B cell (primary cell): ENCODE results near the gene CIC. TPM values are rescaled to one million over a fixed set of nuclear protein-coding genes. Genes with fewer than 3 reads are reported as not detected.
"Not testable (repeated sequence)": the region's sequence is repeated elsewhere in the genome, so short reads cannot be mapped to it uniquely, and the experiment has no call there.

Experiments
- ATAC-seq: fragments of 200-7000 bp; cut with Tn5 transposase; one replicate; pipeline ENCODE4 v1.10.0; 2021; ENCODE audit warnings: low read depth, mild to moderate bottlenecking, moderate number of reproducible peaks, moderate library complexity
- CTCF ChIA-PET: fragments of 350-600 bp; sonication (Branson Sonifier 250); formaldehyde crosslinking; loops from one replicate; lab custom pipeline; 2021; ENCODE audit warnings: antibody characterized with exemption, inconsistent platforms; lab: Charles Lee
- POLR2A ChIA-PET: fragments of 350-600 bp; sonication (Branson Sonifier 250); formaldehyde crosslinking; loops from one replicate; lab custom pipeline; 2021; ENCODE audit warnings: antibody characterized with exemption; lab: Charles Lee
- DNase-seq: peaks from one replicate; pipeline ENCODE4 v3.0.0; 2013
- H2AFZ ChIP-seq: 2 replicates; pipeline ENCODE4 v1.6.1; 2012; ENCODE audit warnings: mild to moderate bottlenecking, low read depth, low read length; ENCODE audit not compliant: insufficient read depth, poor library complexity, severe bottlenecking
- H3K27ac ChIP-seq, 2 donors: 1 replicate in 1 of 2; 2 replicates in 1 of 2; pipeline ENCODE4 v1.5.1; 2012 to 2013; ENCODE audit warnings: low read length in 2 of 2, mild to moderate bottlenecking in 2 of 2, moderate library complexity in 1 of 2
- H3K27me3 ChIP-seq, 4 experiments: fragments of 200-600 bp in 1 of 4; sonication (generic) in 1 of 4; replicated peaks in 1 of 4; 1 replicate in 2 of 4; 2 replicates in 2 of 4; pipeline versions ENCODE4 v1.6.1 to v1.7.0; 2013 to 2016; ENCODE audit warnings: low read length in 3 of 4, mild to moderate bottlenecking in 2 of 4, mixed read lengths in 1 of 4, moderate library complexity in 1 of 4; ENCODE audit not compliant: insufficient read depth in 4 of 4, control insufficient read depth in 3 of 4; ENCODE audit errors: control extremely low read depth in 1 of 4
- H3K36me3 ChIP-seq, 2 experiments: replicated peaks in 1 of 2; 1 replicate in 1 of 2; 2 replicates in 1 of 2; pipeline versions ENCODE4 v1.6.1 to v1.7.1; 2013; ENCODE audit warnings: low read length in 1 of 2; ENCODE audit not compliant: insufficient read depth in 2 of 2, control insufficient read depth in 1 of 2; ENCODE audit errors: control extremely low read depth in 1 of 2, extremely low read depth in 1 of 2
- H3K4me1 ChIP-seq, 2 donors: fragments of 200-600 bp in 1 of 2; sonication (generic) in 1 of 2; 1 replicate in 1 of 2; 2 replicates in 1 of 2; pipeline versions ENCODE4 v1.5.1 to v1.6.1; 2013 to 2017; ENCODE audit warnings: low read length in 2 of 2; ENCODE audit not compliant: control insufficient read depth in 2 of 2, insufficient read depth in 2 of 2
- H3K4me2 ChIP-seq: replicated peaks from 2 replicates; pipeline ENCODE3; 2012; ENCODE audit warnings: mild to moderate bottlenecking, low read depth, low read length; ENCODE audit not compliant: poor library complexity, severe bottlenecking
- H3K4me3 ChIP-seq, 5 experiments: fragments of 200-600 bp in 1 of 5; sonication (generic) in 1 of 5; 1 replicate in 3 of 5; 2 replicates in 2 of 5; pipeline versions ENCODE4 v1.5.1 to v1.7.0; 2011 to 2016; ENCODE audit warnings: low read length in 4 of 5, mild to moderate bottlenecking in 4 of 5, low read depth in 2 of 5, control low read depth in 1 of 5, moderate library complexity in 1 of 5; ENCODE audit not compliant: insufficient read depth in 1 of 5; ENCODE audit errors: control extremely low read depth in 1 of 5, extremely low read depth in 1 of 5
- H3K79me2 ChIP-seq: fragments of 200-600 bp; sonication (generic); one replicate; pipeline ENCODE4 v1.6.0; 2016; ENCODE audit warnings: low read length; ENCODE audit not compliant: control insufficient read depth, insufficient read depth
- H3K9ac ChIP-seq: fragments of 200-600 bp; sonication (generic); 2 replicates; pipeline ENCODE4 v1.6.1; 2017; ENCODE audit warnings: mild to moderate bottlenecking, low read length, moderate library complexity
- H3K9me3 ChIP-seq, 3 donors: one replicate each; pipeline versions ENCODE4 v1.6.1 to v1.7.1; 2013; ENCODE audit warnings: low read length in 2 of 3; ENCODE audit not compliant: control insufficient read depth in 2 of 3, insufficient read depth in 1 of 3; ENCODE audit errors: control extremely low read depth in 1 of 3
- H4K20me1 ChIP-seq: 2 replicates; pipeline ENCODE4 v1.6.0; 2012; ENCODE audit warnings: mild to moderate bottlenecking, low read length; ENCODE audit not compliant: insufficient read depth, control insufficient read depth, poor library complexity, severe bottlenecking
- H3K27ac Mint-ChIP-seq: one replicate; pipeline ENCODE4 v1.8.0; 2021; ENCODE audit warnings: mixed read lengths
- H3K27me3 Mint-ChIP-seq: one replicate; pipeline ENCODE4 v1.8.0; 2021; ENCODE audit warnings: mixed read lengths
- H3K4me1 Mint-ChIP-seq: one replicate; pipeline ENCODE4 v1.8.0; 2021; ENCODE audit warnings: mixed read lengths
- H3K4me3 Mint-ChIP-seq: one replicate; pipeline ENCODE4 v1.8.0; 2021; ENCODE audit warnings: mixed read lengths
- H3K9me3 Mint-ChIP-seq: one replicate; pipeline ENCODE4 v1.8.0; 2022; ENCODE audit warnings: mixed read lengths; ENCODE audit not compliant: insufficient read depth
- CTCF ChIP-seq: fragments of 200-600 bp; IDR thresholded peaks from one replicate; pipeline ENCODE4 v1.8.0; 2022; ENCODE audit warnings: antibody characterized with exemption, mild to moderate bottlenecking
- EZH2 ChIP-seq: IDR thresholded peaks from 2 replicates; pipeline ENCODE4 v1.6.1; 2012; ENCODE audit warnings: borderline replicate concordance, low read depth, mild to moderate bottlenecking, moderate library complexity, low read length; ENCODE audit not compliant: insufficient read depth, poor library complexity, severe bottlenecking
- WGBS: methylation state at CpG from one replicate; pipeline ENCODE4 v1.1.5; 2013; ENCODE audit warnings: missing lambda C conversion rate; ENCODE audit not compliant: insufficient coverage; 5-methylcytosine and 5-hydroxymethylcytosine counted together
- intact Hi-C: fragments of 100-400 bp; cut with micrococcal nuclease; formaldehyde crosslinking; loops from one replicate; pipeline ENCODE4 v1.10.0; 2022
- polyA plus RNA-seq: library from polyadenylated mRNA; depleted of rRNA; stranded (reverse); fragments of >200 nt; gene quantifications from 2 replicates; pipeline ENCODE4 v1.2.3, GENCODE V29; 2012
- total RNA-seq, 2 donors: library from RNA; stranded (reverse); fragments of 120-200 nt in 1 of 2; gene quantifications; 1 replicate in 1 of 2; 2 replicates in 1 of 2; pipeline versions ENCODE4 v1.2.3 to v1.2.4, GENCODE V29; 2013 to 2022

CIC gene
- total and polyA plus RNA-seq, 2 donors (not counting 1 experiment from before 2014, with no cell fraction given): 75.7 to 119 TPM

DNA sequence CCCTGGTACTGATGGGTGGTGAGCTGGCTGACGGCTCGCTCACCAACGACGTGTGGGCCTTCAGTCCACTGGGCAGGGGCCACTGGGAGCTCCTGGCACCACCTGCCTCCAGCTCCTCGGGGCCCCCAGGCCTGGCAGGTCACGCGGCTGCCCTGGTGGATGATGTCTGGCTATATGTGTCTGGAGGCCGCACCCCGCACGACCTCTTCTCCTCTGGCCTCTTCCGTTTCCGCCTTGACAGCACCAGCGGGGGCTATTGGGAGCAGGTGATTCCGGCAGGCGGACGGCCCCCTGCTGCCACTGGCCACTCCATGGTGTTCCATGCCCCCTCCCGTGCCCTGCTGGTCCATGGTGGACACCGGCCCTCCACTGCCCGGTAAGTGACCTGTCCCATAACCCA lies 66.9 kb downstream of the CIC start:
- Histone ChIP-seq H3K27me3 (no peaks in the 10 kb centered on the region), H3K79me2 (peaks cover under 1% of the 10 kb centered on the region), H4K20me1 (no peaks in the 10 kb centered on the region), H3K9ac (no peak overlapping the region), H3K4me1 (no peaks in the 10 kb centered on the region), H3K9me3 (no peaks in the 10 kb centered on the region), H2AFZ (no peak overlapping the region), H3K4me3 (no peak overlapping the region), H3K36me3 (peaks cover 0 to 16% of the 10 kb centered on the region in 2 experiments), H3K27ac (no peak overlapping the region), H3K4me2 (no peak overlapping the region)
- Mint-ChIP-seq H3K27me3 (no peaks in the 10 kb centered on the region), H3K4me3 (no peak overlapping the region), H3K4me1 (peaks cover 8% of the 10 kb centered on the region), H3K9me3 (no peaks in the 10 kb centered on the region), H3K27ac (no peak overlapping the region)
- no peak for ATAC-seq
- DNase-seq: no peak
- intact Hi-C loops: no loop called here
- 97% methylated on average over 19 of the region's 19 CpGs for WGBS
- POLR2A ChIA-PET: no interaction called here
- CTCF ChIA-PET: interaction anchor here (0.9 kb wide), 1 partner anchor 9 kb away, joined by 3 read pairs; no protein-coding TSS in a partner anchor
- no peak for TF ChIP-seq CTCF
- no peak for TF ChIP-seq EZH2

- H3K9ac ChIP-seq, H3K4me1 Mint-ChIP-seq, H3K9me3 Mint-ChIP-seq, H3K4me2 ChIP-seq, H3K27me3 Mint-ChIP-seq, H3K79me2 ChIP-seq, H3K4me3 ChIP-seq, ATAC-seq, CTCF ChIA-PET, H3K27ac Mint-ChIP-seq, H3K4me1 ChIP-seq, intact Hi-C loops, H4K20me1 ChIP-seq, H3K4me3 Mint-ChIP-seq, DNase-seq, H3K27me3 ChIP-seq, POLR2A ChIA-PET, H2AFZ ChIP-seq, H3K9me3 ChIP-seq, H3K27ac ChIP-seq: not testable (repeated sequence)
- peaks cover 0 to 25% of the 10 kb centered on the region in 2 experiments for H3K36me3 ChIP-seq
- WGBS: 96% methylated on average over 3 of the region's 7 CpGs
Measured at GRCh38 chr19:42339126-42339860, 70.2 kb downstream of the CIC start.

GRCh38 chr19:42339922-42340321 lies 70.9 kb downstream of the CIC start:
- H3K27ac Mint-ChIP-seq, H3K4me3 Mint-ChIP-seq, H3K4me3 ChIP-seq, H2AFZ ChIP-seq, H3K27me3 Mint-ChIP-seq, H3K9me3 ChIP-seq, H3K79me2 ChIP-seq, H4K20me1 ChIP-seq, H3K9me3 Mint-ChIP-seq, ATAC-seq, H3K4me2 ChIP-seq, POLR2A ChIA-PET, H3K27ac ChIP-seq, intact Hi-C loops, H3K4me1 Mint-ChIP-seq, DNase-seq, CTCF ChIA-PET, H3K9ac ChIP-seq, H3K27me3 ChIP-seq, H3K4me1 ChIP-seq: not testable (repeated sequence)
- WGBS: 100% methylated on average over 1 of the region's 4 CpGs
- H3K36me3 ChIP-seq: peaks cover 0 to 24% of the 10 kb centered on the region in 2 experiments
